HG03432 (cell line): ENCODE measurements around the gene EFHD2.
"Not testable (repeated sequence)": the region's sequence is repeated elsewhere in the genome, so short reads cannot be mapped to it uniquely, and the experiment has no call there.

Source experiments
- ATAC-seq: cut with Tn5 transposase; IDR thresholded peaks from one replicate; pipeline ENCODE4 v1.9.1; 2021; ENCODE audit warnings: mild to moderate bottlenecking, moderate library complexity; ENCODE audit not compliant: unreplicated experiment

The EFHD2 gene

DNA sequence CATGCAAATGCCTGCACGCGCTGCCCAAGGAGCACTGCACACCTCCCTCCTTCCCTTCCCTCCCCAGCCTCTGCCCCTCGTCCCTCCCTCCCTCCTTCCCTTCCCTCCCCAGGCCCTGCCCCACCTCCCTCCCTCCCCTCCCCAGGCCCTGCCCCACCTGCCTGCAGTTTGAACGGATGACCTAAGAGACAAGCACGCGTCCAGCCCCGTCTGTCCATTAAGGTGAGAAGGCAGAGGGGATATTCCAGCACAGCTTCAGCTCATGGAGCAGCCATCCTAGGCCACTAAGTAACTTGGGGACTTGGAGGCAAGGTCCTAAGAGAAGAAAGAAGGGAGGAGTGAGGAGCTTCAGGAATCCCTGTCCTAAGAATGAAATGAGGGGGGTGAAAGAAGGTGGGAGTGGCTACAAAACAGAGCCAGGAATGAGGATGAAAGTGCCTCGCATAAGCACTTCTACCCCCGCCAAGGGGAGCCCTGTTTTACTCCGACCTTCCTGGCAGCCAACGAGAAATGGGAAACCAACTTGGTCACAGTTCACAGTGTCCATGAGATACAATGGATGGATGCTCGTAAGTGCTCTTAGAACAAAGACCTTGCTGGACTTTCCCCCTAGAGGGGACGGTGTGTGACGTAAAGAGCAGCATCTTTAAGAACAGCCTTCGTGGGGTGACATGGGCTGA lies 21.3 kb upstream of the EFHD2 start:
- no peak for ATAC-seq

- ATAC-seq: not testable (repeated sequence)
Measured at GRCh38 chr1:15389828-15390227, 19.9 kb upstream of the EFHD2 start.

GRCh38 chr1:15390667-15391066 lies 19.0 kb upstream of the EFHD2 start:
- no peak for ATAC-seq

DNA sequence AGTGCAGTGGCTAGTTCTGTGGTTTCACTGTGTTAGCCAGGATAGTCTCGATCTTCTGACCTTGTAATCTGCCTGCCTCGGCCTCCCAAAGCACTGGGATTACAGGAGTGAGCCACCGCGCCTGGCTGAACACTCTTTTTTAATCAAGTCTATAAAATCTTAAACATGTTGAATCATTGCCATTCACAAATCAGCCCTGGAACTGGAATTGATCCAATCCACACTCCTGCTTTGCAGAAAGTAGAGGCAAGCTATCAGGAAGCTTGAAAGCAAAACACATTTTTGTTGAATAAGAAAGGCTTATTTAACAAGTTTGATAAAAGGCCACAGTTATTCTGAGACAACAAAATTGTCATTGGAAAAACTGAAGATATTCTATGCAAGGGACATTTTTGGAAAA lies 18.3 kb upstream of the EFHD2 start:
- no peak for ATAC-seq

GRCh38 chr1:15393475-15394257 lies 16.0 kb upstream of the EFHD2 start:
- no peak for ATAC-seq

GRCh38 chr1:15394258-15394690 lies 15.4 kb upstream of the EFHD2 start:
- no peak for ATAC-seq

- no peak for ATAC-seq
Measured at GRCh38 chr1:15397236-15397635, 12.5 kb upstream of the EFHD2 start.

DNA sequence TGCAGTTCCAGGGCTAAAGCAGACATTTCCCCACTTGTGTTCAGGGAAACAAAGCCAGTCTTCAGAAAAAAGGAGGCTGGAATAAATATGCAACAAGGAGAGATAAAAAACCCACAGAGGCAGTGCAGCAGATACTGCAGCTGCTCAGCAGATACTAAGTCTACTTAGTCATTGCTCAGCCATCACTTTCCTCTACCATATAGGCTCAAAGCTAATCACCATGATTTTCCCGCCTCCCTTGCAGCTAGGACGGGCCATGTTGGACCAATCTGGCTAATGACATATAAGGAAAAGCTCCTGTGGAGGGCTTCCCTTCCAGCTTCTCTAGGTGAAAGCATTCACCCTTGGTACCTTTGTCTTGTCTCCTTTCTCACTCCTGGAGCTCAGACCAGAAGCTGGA lies 10.0 kb upstream of the EFHD2 start:
- ATAC-seq: no peak

GRCh38 chr1:15400627-15401026 lies 9.1 kb upstream of the EFHD2 start:
- ATAC-seq: no peak

- no peak for ATAC-seq
Measured at GRCh38 chr1:15401391-15402055, 8.2 kb upstream of the EFHD2 start.

DNA sequence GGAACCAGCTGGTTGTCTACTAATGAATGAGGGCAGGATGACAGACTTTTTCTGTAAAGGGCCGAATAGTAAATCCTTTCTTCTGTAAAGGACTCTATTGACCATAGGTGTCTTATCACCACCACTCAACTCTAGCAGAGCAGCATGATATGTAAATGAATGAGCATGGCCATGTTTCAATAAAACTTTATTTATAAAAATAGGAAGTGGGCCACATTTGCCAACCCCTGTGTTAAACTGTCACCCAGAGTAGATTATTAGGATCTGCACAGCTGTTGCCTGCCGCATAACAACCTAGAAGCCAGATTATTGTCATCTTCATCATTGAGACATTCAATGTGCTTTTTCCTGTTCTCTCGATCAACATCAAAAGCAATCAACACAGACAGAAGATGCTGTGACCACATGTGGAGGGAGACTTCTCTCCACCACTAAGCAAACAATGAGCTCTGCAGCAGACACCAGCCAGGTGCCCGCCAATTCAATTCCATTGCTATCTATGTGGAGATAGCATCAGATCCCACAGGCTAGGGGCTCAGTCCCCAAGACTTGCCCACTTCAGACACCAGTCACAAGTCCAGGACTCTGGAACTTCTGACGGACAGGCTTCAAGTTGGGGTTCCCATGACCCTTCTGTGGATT lies 6.8 kb upstream of the EFHD2 start:
- ATAC-seq: no peak

GRCh38 chr1:15403962-15404580 lies 5.6 kb upstream of the EFHD2 start:
- ATAC-seq: no peak

- no peak for ATAC-seq
Measured at GRCh38 chr1:15405106-15405850, 4.4 kb upstream of the EFHD2 start.

- ATAC-seq: no peak
Measured at GRCh38 chr1:15406614-15407559, 2.8 kb upstream of the EFHD2 start.

DNA sequence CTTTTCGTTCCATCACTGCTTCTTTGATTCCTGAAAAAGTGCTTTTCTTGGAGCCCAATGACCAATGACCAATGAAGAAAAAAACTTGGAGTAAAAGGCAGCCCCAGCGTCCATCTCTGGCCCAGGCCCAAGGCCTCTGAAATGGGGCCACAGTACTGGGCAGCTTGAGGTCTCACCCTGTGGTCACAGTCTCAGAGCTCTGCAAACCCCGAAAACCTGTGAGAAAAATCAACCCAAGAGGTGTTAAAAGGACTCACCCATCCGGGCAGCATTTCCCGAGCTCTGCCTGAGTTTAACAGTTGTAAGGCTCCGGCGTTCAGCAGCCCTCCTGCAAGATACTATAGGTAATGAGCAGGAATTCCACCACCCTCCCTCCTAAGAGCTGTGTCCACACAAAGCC lies 2.1 kb upstream of the EFHD2 start:
- ATAC-seq: no peak

- ATAC-seq: no peak
Measured at GRCh38 chr1:15408890-15409387, 749 bp upstream of the EFHD2 start.

GRCh38 chr1:15410223-15410883 lies 665 bp downstream of the EFHD2 start:
- no peak for ATAC-seq

DNA sequence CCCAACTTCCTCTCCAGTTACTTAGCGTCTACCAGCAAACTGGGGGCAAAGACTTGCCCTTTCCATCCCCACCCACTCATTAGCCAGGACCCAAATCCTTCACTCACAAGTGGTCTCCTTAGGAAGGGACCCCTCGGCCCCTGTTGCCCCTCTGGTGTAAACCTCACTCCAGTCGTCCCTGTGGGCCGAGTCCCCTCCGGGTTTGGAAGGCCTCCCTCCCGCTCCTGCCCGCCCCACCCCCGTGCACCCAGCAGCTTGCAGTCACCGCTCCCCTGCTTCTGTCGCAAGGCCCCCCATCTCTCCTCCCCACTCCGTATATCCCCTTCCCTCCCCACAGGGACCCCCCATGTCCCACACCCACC lies 1.2 kb downstream of the EFHD2 start:
- no peak for ATAC-seq
